ENCODE measurements around the gene SLC41A3. TPM values are rescaled to one million over a fixed set of nuclear protein-coding genes. Genes with fewer than 3 reads are reported as not detected.

The SLC41A3 gene
- total RNA-seq, 4 donors from 2014 or later: 31.0 to 62.7 (median 37.5) TPM

DNA sequence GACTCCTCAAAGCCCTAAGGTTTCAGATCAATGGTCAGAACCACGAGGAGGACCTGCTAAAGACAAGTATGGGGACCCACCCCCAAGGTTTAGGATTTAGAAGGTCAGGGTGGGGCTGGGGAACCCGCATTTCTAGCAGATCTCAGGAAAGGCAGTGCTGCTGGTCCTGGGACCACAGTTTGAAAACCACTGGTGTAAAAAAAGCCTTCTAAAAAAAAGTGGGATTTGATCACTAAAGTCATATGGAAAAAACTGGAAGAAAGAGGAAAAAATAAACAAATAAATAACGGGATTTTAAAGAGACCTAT lies 832 bp downstream of the SLC41A3 start:
- no peak for ATAC-seq
- H3K4me3 ChIP-seq: peak overlapping the region; percentile 51 to 95
- H3K4me1 ChIP-seq: peaks cover 0 to 26% (median 4%) of the 10 kb centered on the region in 3 donors
- peaks cover 0 to 4% of the 10 kb centered on the region in 2 donors for H3K36me3 ChIP-seq
- TF ChIP-seq, protein P1, sequence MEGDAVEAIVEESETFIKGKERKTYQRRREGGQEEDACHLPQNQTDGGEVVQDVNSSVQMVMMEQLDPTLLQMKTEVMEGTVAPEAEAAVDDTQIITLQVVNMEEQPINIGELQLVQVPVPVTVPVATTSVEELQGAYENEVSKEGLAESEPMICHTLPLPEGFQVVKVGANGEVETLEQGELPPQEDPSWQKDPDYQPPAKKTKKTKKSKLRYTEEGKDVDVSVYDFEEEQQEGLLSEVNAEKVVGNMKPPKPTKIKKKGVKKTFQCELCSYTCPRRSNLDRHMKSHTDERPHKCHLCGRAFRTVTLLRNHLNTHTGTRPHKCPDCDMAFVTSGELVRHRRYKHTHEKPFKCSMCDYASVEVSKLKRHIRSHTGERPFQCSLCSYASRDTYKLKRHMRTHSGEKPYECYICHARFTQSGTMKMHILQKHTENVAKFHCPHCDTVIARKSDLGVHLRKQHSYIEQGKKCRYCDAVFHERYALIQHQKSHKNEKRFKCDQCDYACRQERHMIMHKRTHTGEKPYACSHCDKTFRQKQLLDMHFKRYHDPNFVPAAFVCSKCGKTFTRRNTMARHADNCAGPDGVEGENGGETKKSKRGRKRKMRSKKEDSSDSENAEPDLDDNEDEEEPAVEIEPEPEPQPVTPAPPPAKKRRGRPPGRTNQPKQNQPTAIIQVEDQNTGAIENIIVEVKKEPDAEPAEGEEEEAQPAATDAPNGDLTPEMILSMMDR (IDR thresholded peaks at IDR 0.05): no peak
- no peak for TF ChIP-seq EP300 (IDR thresholded peaks at IDR 0.05)
- no peaks in the 10 kb centered on the region for H3K9me3 ChIP-seq
- H3K27me3 ChIP-seq: no peaks in the 10 kb centered on the region
- H3K27ac ChIP-seq: peak overlapping the region in 3 of 4 donors; percentile 90 to 95 (median 90)
- WGBS, 2 donors (ENCODE audit: low coverage in 1 of 2): 0 to 25% methylated on average over 1 to 3 of the region's 3 CpGs

DNA sequence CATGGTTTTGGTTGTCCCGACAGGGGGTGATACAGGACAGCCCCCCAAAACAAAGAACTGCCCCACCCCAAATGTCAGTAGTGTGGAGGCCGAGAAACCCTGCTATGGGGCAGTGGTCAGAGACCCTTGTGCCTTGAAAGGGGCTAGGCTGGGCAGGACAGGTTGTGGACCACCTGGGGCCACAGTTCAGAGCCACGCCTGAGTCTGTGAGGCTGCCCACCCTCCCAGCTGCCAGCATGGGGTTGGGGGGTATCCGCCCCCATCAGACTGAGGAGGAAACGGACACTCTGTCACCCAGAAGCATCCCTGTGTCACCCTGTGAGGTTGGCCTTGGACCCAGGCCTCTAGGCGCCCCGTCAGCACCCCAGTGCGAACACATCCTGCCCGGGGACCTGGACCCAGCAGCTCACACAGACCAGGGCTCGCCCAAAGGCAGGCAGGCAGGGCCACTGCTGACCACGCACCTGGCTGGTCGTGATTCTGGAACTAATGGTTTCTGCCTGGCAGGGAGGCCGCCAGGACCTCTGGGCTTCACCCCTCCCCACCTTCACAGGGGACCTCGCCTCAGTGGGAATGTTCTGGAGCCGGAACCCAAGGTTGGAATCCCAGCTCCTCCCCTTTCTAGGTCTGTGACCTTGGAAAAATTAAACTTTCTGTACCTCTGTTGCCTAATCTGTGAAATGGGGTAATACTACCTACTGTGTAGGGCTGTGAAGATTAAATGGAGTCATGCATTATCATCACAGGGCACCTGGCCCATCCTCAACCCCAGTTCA lies 1.4 kb downstream of the SLC41A3 start:
- Histone ChIP-seq H3K36me3 (peaks cover 0 to 9% of the 10 kb centered on the region in 2 donors), H3K4me3 (peak overlapping the region in 1 of 2 donors; percentile 95), H3K4me1 (peaks cover 0 to 26% (median 4%) of the 10 kb centered on the region in 3 donors), H3K27ac (peak overlapping the region in 3 of 4 donors; percentile 90 to 95 (median 90)), H3K9me3 (no peaks in the 10 kb centered on the region), H3K27me3 (no peaks in the 10 kb centered on the region)
- ATAC-seq: no peak
- WGBS, 2 donors (ENCODE audit: low coverage in 1 of 2): 100% methylated on average over 2 of the region's 15 CpGs; no CpG with 5 or more reads in 1 of the 2 donors
- no peak for TF ChIP-seq EP300 (IDR thresholded peaks at IDR 0.05)
- TF ChIP-seq POLR2AphosphoS5 (IDR thresholded peaks at IDR 0.05): no peak
- no peak for TF ChIP-seq POLR2A (IDR thresholded peaks at IDR 0.05)
- TF ChIP-seq, protein P1 (IDR thresholded peaks at IDR 0.05): no peak

DNA sequence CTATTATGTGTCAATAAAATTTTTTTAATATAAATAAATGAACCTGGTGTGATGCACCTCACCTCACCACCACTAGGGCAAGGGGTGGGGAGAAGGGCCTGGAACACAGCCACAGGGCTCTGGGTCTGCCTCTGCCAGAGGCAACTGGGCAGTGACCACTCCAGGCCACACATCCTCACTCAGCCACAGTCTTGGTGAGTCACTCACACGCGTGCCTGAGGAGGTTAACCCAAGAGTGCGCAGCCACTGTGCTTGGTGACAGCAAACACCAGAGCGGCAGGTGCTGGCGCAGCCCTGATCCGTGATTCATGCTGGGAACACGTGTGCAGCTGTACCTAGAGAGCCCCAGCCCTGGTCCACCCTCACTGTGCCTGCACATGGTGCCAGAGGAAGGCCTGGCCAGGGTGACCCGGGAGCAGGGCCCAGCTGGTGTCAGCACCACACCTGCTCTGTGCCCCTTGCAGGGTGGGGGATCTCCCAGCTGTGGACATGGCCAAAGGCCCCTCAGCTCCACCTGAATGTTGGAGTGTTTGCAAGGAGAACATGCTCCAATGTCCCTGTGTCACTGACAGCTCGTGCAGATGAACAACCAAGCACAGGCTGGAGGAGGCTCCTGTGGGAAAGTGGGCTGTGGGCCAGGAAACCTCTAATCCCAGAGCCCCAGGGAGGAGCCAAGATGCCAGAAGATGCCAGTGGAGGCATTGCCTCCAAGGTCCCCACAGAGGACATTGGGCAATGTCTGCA lies 2.1 kb downstream of the SLC41A3 start:
- H3K27me3 ChIP-seq: no peaks in the 10 kb centered on the region
- peaks cover 0 to 10% of the 10 kb centered on the region in 2 donors for H3K36me3 ChIP-seq
- no peaks in the 10 kb centered on the region for H3K9me3 ChIP-seq
- ATAC-seq: no peak
- H3K27ac ChIP-seq: peak overlapping the region in 1 of 4 donors; percentile 9
- H3K4me1 ChIP-seq: peaks cover 0 to 26% (median 4%) of the 10 kb centered on the region in 3 donors
- no peak overlapping the region for H3K4me3 ChIP-seq
- 70 to 80% methylated on average over 1 to 2 of the region's 9 CpGs for WGBS, 2 donors (ENCODE audit: low coverage in 1 of 2)
- TF ChIP-seq, protein P1 (IDR thresholded peaks at IDR 0.05): peak in 3 of 4 experiments; percentile 14 to 29 (median 16)
- no peak for TF ChIP-seq POLR2AphosphoS5 (IDR thresholded peaks at IDR 0.05)

DNA sequence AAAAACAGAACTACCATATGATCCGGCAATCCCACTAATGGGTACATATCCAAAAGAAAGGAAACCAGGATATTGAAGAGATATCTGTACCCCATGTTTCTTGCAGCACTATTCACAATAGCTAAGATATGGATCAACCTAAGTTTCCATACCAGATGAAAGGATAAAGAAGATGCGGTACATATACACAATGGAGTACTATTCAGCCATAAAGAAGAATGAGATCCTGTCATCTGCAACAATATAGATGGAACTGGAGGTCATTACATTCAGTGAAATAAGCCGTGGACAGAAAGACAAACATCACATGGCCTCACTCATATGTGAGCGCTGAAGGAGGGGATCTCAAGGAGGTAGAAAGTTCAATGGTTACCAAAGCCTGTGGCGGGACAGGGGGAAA lies 3.0 kb downstream of the SLC41A3 start:
- 90 to 100% methylated on average over 3 to 5 of the region's 5 CpGs for WGBS, 2 donors (ENCODE audit: low coverage in 1 of 2)
- Histone ChIP-seq H3K27ac (no peak overlapping the region), H3K9me3 (no peaks in the 10 kb centered on the region), H3K27me3 (no peaks in the 10 kb centered on the region), H3K36me3 (peaks cover 0 to 10% of the 10 kb centered on the region in 2 donors), H3K4me3 (no peak overlapping the region), H3K4me1 (peaks cover 0 to 26% (median 4%) of the 10 kb centered on the region in 3 donors)
- no peak for ATAC-seq
- no peak for TF ChIP-seq POLR2AphosphoS5 (IDR thresholded peaks at IDR 0.05)
- no peak for TF ChIP-seq POLR2A (IDR thresholded peaks at IDR 0.05)
- no peak for TF ChIP-seq EP300 (IDR thresholded peaks at IDR 0.05)
- TF ChIP-seq, protein P1 (IDR thresholded peaks at IDR 0.05): no peak

Data from gastroesophageal sphincter (tissue), 4 donors.